Mucosa of stomach (tissue), 1 donor: ENCODE measurements around the gene KRTAP2-1.
"Not testable (repeated sequence)": the region's sequence is repeated elsewhere in the genome, so short reads cannot be mapped to it uniquely, and the experiment has no call there.

Experiments used
- H3K27me3 ChIP-seq: one replicate; pipeline ENCODE4 v1.7.0; 2013; ENCODE audit warnings: mild to moderate bottlenecking, low read length; ENCODE audit not compliant: control insufficient read depth, insufficient read depth
- H3K36me3 ChIP-seq: one replicate; pipeline ENCODE4 v1.7.0; 2013; ENCODE audit warnings: low read length; ENCODE audit not compliant: control insufficient read depth, insufficient read depth
- H3K4me1 ChIP-seq: one replicate; pipeline ENCODE4 v1.7.0; 2013; ENCODE audit warnings: mild to moderate bottlenecking, low read length; ENCODE audit not compliant: control insufficient read depth, insufficient read depth
- H3K4me3 ChIP-seq: one replicate; pipeline ENCODE4 v1.7.0; 2013; ENCODE audit warnings: low read length
- H3K9ac ChIP-seq: one replicate; pipeline ENCODE4 v1.7.0; 2013; ENCODE audit warnings: mild to moderate bottlenecking, low read length, moderate library complexity
- H3K9me3 ChIP-seq: one replicate; pipeline ENCODE4 v1.7.0; 2013; ENCODE audit warnings: mild to moderate bottlenecking, low read length, moderate library complexity; ENCODE audit not compliant: control insufficient read depth
- donor health status: Pancreatic carcinoma.

KRTAP2-1 gene

GRCh38 chr17:41004397-41004796, 42.7 kb downstream of the KRTAP2-1 start:
- Histone ChIP-seq H3K9ac (no peak overlapping the region), H3K27me3 (no peaks in the 10 kb centered on the region)

GRCh38 chr17:41003926-41004325, 43.2 kb downstream of the KRTAP2-1 start:
- H3K9ac ChIP-seq: no peak overlapping the region
- H3K4me1 ChIP-seq: peaks cover 12% of the 10 kb centered on the region
- H3K36me3 ChIP-seq: no peaks in the 10 kb centered on the region
- no peaks in the 10 kb centered on the region for H3K27me3 ChIP-seq
- H3K4me3 ChIP-seq: no peak overlapping the region
- no peaks in the 10 kb centered on the region for H3K9me3 ChIP-seq

More at GRCh38 chr17:41004397-41004796, 42.7 kb downstream of the KRTAP2-1 start:
- H3K4me3 ChIP-seq: no peak overlapping the region
- H3K36me3 ChIP-seq: no peaks in the 10 kb centered on the region
- peaks cover 12% of the 10 kb centered on the region for H3K4me1 ChIP-seq
- H3K9me3 ChIP-seq: no peaks in the 10 kb centered on the region

DNA sequence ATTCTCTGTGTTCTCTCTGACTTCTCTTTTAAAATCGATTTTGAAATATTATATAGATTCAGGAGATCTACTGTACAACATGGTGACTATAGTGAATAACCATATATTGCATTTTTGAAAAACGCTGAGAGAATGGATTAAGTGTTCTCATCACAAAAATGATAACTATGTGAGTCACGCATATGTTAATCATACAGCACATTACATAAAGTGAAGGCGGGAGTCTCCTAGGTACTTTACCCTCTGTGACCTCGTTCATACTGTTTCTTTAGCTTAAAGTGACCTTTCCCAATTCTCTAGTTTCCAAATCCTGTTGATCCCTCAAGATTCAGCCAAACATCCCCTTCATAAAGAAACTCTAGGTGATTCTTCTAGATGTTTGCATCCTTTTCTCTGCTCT, 44.3 kb downstream of the KRTAP2-1 start:
- Histone ChIP-seq H3K9me3 (no peaks in the 10 kb centered on the region), H3K9ac (no peak overlapping the region), H3K4me3 (no peak overlapping the region), H3K27me3 (no peaks in the 10 kb centered on the region), H3K4me1 (peaks cover 12% of the 10 kb centered on the region), H3K36me3 (no peaks in the 10 kb centered on the region)

DNA sequence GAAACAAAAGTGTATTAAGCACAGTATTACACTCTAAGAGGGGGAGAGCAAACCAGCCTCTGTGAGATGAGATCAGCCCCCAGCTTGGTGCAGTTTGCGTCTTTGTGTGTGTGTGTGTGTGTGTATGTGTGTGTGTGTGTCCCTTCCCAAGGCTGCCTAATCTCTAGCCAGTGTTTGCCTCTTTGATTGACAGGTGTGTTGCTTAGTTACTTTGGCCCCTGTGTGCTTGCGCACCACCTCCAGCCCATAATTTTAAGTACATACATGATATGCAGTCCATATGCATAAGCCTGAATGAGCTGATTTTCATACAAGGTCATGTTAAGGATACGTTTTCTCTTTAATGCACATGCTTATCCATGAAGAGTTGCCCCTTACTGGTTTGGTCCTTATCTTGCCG, 45.3 kb downstream of the KRTAP2-1 start:
- Histone ChIP-seq H3K9me3 (no peaks in the 10 kb centered on the region), H3K36me3 (no peaks in the 10 kb centered on the region), H3K4me1 (peaks cover 12% of the 10 kb centered on the region), H3K4me3 (no peak overlapping the region), H3K27me3 (no peaks in the 10 kb centered on the region), H3K9ac (no peak overlapping the region)

DNA sequence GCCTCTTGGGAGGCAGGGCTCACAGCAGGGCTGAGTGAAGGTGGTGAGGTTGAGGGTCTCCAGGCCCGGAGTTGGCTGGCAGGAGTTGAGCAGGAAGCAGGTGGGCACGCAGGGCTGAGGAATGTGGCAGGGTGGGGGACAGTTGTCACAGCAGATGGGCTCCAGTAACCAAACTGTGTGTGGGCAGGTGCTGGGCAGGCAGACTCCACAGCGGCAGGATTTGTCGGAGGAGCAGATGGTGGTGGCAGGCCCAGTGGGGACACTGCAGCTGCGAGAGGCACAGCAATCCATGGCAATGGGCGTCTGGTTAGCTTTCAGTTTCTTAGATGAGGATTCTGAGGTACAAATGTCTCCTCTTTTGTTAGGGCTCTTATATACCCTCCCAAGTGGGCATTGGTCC, 47.6 kb downstream of the KRTAP2-1 start, which contains the start of gene KRTAP3-2:
Gene KRTAP3-2 (minus strand): TSS at position 344 of the 400 bp plus-strand sequence. CDS start 53 bp downstream, at position 291.
- not testable (repeated sequence) for H3K36me3 ChIP-seq, H3K27me3 ChIP-seq, H3K4me3 ChIP-seq, H3K9ac ChIP-seq, H3K9me3 ChIP-seq
- peaks cover 12% of the 10 kb centered on the region for H3K4me1 ChIP-seq

DNA sequence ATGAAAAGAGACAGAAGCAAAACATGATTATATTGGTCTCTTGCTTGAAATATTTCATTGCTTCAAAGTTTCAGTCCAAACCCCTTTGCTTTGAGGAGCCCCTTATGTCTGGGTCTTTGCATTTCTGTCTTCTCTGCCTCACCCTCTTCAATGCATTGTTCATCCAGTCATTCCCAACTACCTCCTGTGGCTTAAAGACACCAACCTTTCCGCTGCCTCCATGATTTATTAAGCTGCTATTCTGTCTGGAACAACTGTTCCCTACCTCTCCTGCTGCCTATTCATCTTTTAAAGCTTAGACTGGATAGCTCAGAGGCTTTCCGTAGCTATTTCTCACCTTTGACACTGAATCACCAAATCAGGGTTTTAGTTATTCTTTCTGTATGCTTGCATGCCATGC, 49.8 kb downstream of the KRTAP2-1 start:
- Histone ChIP-seq H3K4me3 (no peak overlapping the region), H3K9ac (no peak overlapping the region), H3K27me3 (no peaks in the 10 kb centered on the region), H3K4me1 (peaks cover 8% of the 10 kb centered on the region), H3K36me3 (no peaks in the 10 kb centered on the region), H3K9me3 (no peaks in the 10 kb centered on the region)

GRCh38 chr17:40996829-40997228, 50.3 kb downstream of the KRTAP2-1 start:
- Histone ChIP-seq H3K4me1 (peaks cover 3% of the 10 kb centered on the region), H3K4me3 (no peak overlapping the region)

More at GRCh38 chr17:40996829-40997228, 50.3 kb downstream of the KRTAP2-1 start:
- Histone ChIP-seq H3K9me3 (no peaks in the 10 kb centered on the region), H3K27me3 (no peaks in the 10 kb centered on the region), H3K36me3 (no peaks in the 10 kb centered on the region), H3K9ac (no peak overlapping the region)
